ENCODE results near the gene DGKE.

Gene DGKE

DNA sequence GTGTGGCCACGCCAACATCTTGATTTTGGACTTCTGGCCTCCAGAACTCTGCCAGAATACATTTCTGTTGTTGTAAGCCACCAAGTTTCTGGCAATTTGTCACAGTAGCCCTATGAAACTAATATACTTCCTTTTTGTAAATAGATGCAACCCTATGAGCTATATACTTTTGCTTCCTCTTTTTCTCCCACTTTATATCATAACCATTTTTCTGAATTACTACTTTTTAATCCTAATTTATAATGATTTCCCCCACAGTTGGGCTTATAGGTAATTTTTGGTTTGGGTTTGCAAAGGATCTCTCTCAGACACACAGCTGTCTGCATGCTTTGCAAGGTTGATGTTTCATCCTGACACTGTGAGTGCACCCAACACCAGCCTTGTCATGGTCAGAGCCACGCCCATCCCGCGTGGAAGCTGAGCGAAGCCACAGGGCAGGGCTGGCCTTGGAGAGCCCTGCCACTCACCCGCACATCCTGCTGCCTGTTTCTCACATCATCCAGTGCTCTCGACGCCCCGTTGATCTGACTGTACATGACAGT is 74.1 kb downstream of the DGKE start:
- Histone ChIP-seq H3K9me2 (replicated peaks; ENCODE audit: insufficient read depth, low read length) (no peaks in the 10 kb centered on the region), H3K4me1 (ENCODE audit: low read length) (peaks cover 31% of the 10 kb centered on the region), H3K79me2 (ENCODE audit: low read length) (peaks cover 99% of the 10 kb centered on the region), H3K4me2 (ENCODE audit: low read depth, low read length) (peak overlapping the region; percentile 45), H3K9ac (ENCODE audit: low read length) (peak overlapping the region; percentile 24; the same call in 1 of the 2 replicates), H3K27ac (ENCODE audit: low read length) (peak overlapping the region; percentile 74; the same call in 1 of the 2 replicates), H3K9me3 (replicated peaks; ENCODE audit: insufficient read depth, low read length) (no peaks in the 10 kb centered on the region), H3K36me3 (replicated peaks; ENCODE audit: insufficient read depth, low read length) (peaks cover 33% of the 10 kb centered on the region), H2AFZ (ENCODE audit: low read length) (no peak overlapping the region), H3K27me3 (replicated peaks; ENCODE audit: insufficient read depth, low read length) (no peaks in the 10 kb centered on the region), H3K4me3 (ENCODE audit: low read length) (no peak overlapping the region), H3F3A (ENCODE audit: insufficient read depth, low read length) (peaks cover 39% of the 10 kb centered on the region), H4K20me1 (ENCODE audit: insufficient read depth, low read length) (peaks cover 25% of the 10 kb centered on the region)
- no peak for TF ChIP-seq EZH2 (optimal IDR thresholded peaks at IDR 0.05; ENCODE audit: low read depth, low read length)
- TF ChIP-seq EZH2phosphoT487 (IDR thresholded peaks at IDR 0.05; ENCODE audit: low read length) = no peak
- TF ChIP-seq, protein P1, sequence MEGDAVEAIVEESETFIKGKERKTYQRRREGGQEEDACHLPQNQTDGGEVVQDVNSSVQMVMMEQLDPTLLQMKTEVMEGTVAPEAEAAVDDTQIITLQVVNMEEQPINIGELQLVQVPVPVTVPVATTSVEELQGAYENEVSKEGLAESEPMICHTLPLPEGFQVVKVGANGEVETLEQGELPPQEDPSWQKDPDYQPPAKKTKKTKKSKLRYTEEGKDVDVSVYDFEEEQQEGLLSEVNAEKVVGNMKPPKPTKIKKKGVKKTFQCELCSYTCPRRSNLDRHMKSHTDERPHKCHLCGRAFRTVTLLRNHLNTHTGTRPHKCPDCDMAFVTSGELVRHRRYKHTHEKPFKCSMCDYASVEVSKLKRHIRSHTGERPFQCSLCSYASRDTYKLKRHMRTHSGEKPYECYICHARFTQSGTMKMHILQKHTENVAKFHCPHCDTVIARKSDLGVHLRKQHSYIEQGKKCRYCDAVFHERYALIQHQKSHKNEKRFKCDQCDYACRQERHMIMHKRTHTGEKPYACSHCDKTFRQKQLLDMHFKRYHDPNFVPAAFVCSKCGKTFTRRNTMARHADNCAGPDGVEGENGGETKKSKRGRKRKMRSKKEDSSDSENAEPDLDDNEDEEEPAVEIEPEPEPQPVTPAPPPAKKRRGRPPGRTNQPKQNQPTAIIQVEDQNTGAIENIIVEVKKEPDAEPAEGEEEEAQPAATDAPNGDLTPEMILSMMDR (IDR thresholded peaks at IDR 0.05; ENCODE audit: low read length) = no peak
- peak; percentile 65 for DNase-seq

DNA sequence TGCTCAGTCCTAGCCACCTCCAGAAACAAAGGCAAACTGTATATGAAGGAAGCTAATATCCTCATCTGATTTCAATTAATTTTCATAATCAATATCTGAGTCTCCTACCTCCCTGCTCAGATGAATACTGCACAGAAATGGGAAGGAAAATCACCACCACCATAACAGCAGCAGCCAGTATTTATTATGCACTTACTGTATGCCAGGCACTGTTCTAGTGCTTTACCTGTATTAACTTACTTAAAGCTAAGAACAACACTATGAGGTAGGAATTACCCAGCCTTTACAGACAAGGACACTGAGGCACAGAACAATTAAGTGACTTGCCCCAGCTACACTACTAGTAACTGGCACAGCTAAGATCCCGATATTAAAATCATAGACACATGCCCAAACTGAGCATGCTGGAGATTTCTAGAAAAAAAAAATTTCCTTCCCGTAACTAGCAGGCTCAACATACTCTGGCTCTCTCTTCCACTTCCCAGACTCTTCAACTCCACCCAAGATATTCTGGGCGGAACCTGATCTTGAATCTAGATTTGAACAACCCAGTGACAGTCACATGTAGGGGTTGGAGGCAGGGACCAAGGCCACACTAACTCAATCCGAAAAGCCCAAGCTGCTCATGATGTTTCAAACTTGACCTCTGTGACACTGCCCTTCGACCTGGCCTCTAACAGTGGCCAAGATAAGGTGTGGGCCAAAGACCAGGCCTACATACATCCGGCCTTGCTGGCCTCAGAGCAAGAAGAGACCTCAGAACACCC is 76.0 kb downstream of the DGKE start:
- peak overlapping the region; percentile 61; the same call in 1 of the 2 replicates for H3K27ac ChIP-seq (ENCODE audit: low read length)
- H3K9me2 ChIP-seq (replicated peaks; ENCODE audit: insufficient read depth, low read length) = no peaks in the 10 kb centered on the region
- peaks cover 18% of the 10 kb centered on the region for H3K36me3 ChIP-seq (replicated peaks; ENCODE audit: insufficient read depth, low read length)
- H3F3A ChIP-seq (ENCODE audit: insufficient read depth, low read length) = peaks cover 39% of the 10 kb centered on the region
- H3K27me3 ChIP-seq (replicated peaks; ENCODE audit: insufficient read depth, low read length) = no peaks in the 10 kb centered on the region
- no peak overlapping the region for H2AFZ ChIP-seq (ENCODE audit: low read length)
- DNase-seq = no peak
- TF ChIP-seq EZH2phosphoT487 (IDR thresholded peaks at IDR 0.05; ENCODE audit: low read length) (no peak), EZH2 (optimal IDR thresholded peaks at IDR 0.05; ENCODE audit: low read depth, low read length) (no peak)
- TF ChIP-seq, protein P1 (IDR thresholded peaks at IDR 0.05; ENCODE audit: low read length) = no peak
- H4K20me1 ChIP-seq (ENCODE audit: insufficient read depth, low read length) = peaks cover 22% of the 10 kb centered on the region
- H3K79me2 ChIP-seq (ENCODE audit: low read length) = peaks cover 93% of the 10 kb centered on the region
- peak overlapping the region; percentile 85 for H3K4me2 ChIP-seq (ENCODE audit: low read depth, low read length)
- H3K4me3 ChIP-seq (ENCODE audit: low read length) = peak overlapping the region; percentile 52
- H3K9me3 ChIP-seq (replicated peaks; ENCODE audit: insufficient read depth, low read length) = no peaks in the 10 kb centered on the region
- H3K4me1 ChIP-seq (ENCODE audit: low read length) = peaks cover 31% of the 10 kb centered on the region
- H3K9ac ChIP-seq (ENCODE audit: low read length) = peak overlapping the region; percentile 53; the same call in 1 of the 2 replicates

DNA sequence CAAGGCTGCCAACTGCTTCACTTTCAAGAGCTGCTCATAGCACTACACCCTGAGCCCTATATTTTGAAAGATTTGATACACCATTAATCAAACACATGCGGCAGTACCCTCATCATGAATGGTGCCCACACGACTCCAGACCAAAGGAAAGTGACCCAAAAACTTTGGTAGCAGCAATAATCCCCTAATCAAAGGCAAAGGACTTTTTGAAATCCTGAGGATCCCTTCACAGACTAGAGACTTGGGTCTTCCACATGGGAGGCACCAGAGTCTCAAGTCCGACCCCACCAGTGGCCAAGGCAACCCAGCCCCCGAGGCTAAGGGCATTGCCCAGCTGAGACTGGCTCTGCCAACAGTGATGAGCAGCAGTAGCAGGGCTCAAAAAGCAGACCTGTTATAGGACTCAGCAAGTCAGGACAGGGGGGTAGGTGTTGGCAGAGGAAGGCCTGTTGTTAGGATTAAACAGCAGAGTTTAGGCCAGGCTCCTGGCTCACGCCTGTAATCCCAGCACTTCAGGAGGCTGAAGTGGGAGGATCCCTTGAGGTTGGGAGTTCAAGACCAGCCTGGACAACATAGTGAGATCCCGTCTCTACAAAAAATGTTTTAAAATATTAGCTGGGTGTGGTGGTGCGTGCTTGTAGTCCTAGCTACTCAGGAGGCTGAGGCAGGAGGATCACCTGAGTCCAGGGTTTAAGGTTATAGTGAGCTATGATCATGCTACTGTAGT is 76.7 kb downstream of the DGKE start:
- H2AFZ ChIP-seq (ENCODE audit: low read length) = no peak overlapping the region
- H3F3A ChIP-seq (ENCODE audit: insufficient read depth, low read length) = peaks cover 39% of the 10 kb centered on the region
- TF ChIP-seq, protein P1 (IDR thresholded peaks at IDR 0.05; ENCODE audit: low read length) = no peak
- TF ChIP-seq EZH2phosphoT487 (IDR thresholded peaks at IDR 0.05; ENCODE audit: low read length) (no peak), EZH2 (optimal IDR thresholded peaks at IDR 0.05; ENCODE audit: low read depth, low read length) (no peak)
- peaks cover 31% of the 10 kb centered on the region for H3K4me1 ChIP-seq (ENCODE audit: low read length)
- peak overlapping the region; percentile 85 for H3K4me2 ChIP-seq (ENCODE audit: low read depth, low read length)
- H3K9me2 ChIP-seq (replicated peaks; ENCODE audit: insufficient read depth, low read length) = no peaks in the 10 kb centered on the region
- H3K9me3 ChIP-seq (replicated peaks; ENCODE audit: insufficient read depth, low read length) = no peaks in the 10 kb centered on the region
- H3K79me2 ChIP-seq (ENCODE audit: low read length) = peaks cover 86% of the 10 kb centered on the region
- peak overlapping the region; percentile 61; the same call in 1 of the 2 replicates for H3K27ac ChIP-seq (ENCODE audit: low read length)
- no peaks in the 10 kb centered on the region for H3K27me3 ChIP-seq (replicated peaks; ENCODE audit: insufficient read depth, low read length)
- H3K36me3 ChIP-seq (replicated peaks; ENCODE audit: insufficient read depth, low read length) = peaks cover 17% of the 10 kb centered on the region
- no peak for DNase-seq
- peaks cover 22% of the 10 kb centered on the region for H4K20me1 ChIP-seq (ENCODE audit: insufficient read depth, low read length)
- peak overlapping the region; percentile 53 for H3K9ac ChIP-seq (ENCODE audit: low read length)
- peak overlapping the region; percentile 52 for H3K4me3 ChIP-seq (ENCODE audit: low read length)

Measured in MM.1S (cell line).